Lung (tissue), 12 donors: ENCODE measurements around the gene CHMP6. TPM values are rescaled to one million over a fixed set of nuclear protein-coding genes. Genes with fewer than 3 reads are reported as not detected.

ENCODE experiments used
- ATAC-seq: fragments of 200-7000 bp; cut with Tn5 transposase; one replicate; pipeline ENCODE4 v1.9.1; 2020; ENCODE audit warnings: moderate number of reproducible peaks; ENCODE audit not compliant: insufficient read depth, low FRiP score
- DNase-seq, 3 donors: peaks; one replicate each; pipeline ENCODE4 v3.0.0-alpha.2; 2013 to 2017
- H3K27ac ChIP-seq, 2 donors: one replicate each; pipeline ENCODE4 v1.5.1; 2013; ENCODE audit warnings: mild to moderate bottlenecking in 2 of 2, moderate library complexity in 2 of 2, control low read depth in 1 of 2, inconsistent platforms in 1 of 2, low read depth in 1 of 2, low read length in 1 of 2
- H3K27me3 ChIP-seq, 3 donors: one replicate each; pipeline ENCODE4 v1.5.1; 2013; ENCODE audit warnings: low read length in 2 of 3; ENCODE audit not compliant: control insufficient read depth in 3 of 3, insufficient read depth in 3 of 3
- H3K36me3 ChIP-seq, 4 donors: one replicate each; pipeline ENCODE4 v1.5.1; 2013; ENCODE audit warnings: low read length in 4 of 4, mild to moderate bottlenecking in 1 of 4, moderate library complexity in 1 of 4; ENCODE audit not compliant: control insufficient read depth in 4 of 4, insufficient read depth in 4 of 4
- H3K4me1 ChIP-seq, 5 donors: one replicate each; pipeline ENCODE4 v1.5.1; 2013; ENCODE audit warnings: low read length in 5 of 5, mild to moderate bottlenecking in 2 of 5, moderate library complexity in 1 of 5; ENCODE audit not compliant: control insufficient read depth in 5 of 5, insufficient read depth in 5 of 5
- H3K4me3 ChIP-seq: one replicate; pipeline ENCODE4 v1.5.1; 2013; ENCODE audit warnings: mild to moderate bottlenecking, control low read depth, moderate library complexity
- H3K9ac ChIP-seq, 2 donors: one replicate each; pipeline ENCODE4 v1.5.1; 2013; ENCODE audit warnings: low read length in 2 of 2, control low read depth in 1 of 2; ENCODE audit not compliant: insufficient read depth in 1 of 2
- H3K9me3 ChIP-seq, 4 donors: one replicate each; pipeline ENCODE4 v1.5.1; 2013; ENCODE audit warnings: low read length in 3 of 4, mild to moderate bottlenecking in 1 of 4, moderate library complexity in 1 of 4; ENCODE audit not compliant: control insufficient read depth in 4 of 4, insufficient read depth in 3 of 4
- WGBS, 2 donors: extraction: QIAGEN DNeasy Blood & Tissue Kit; methylation state at CpG; one replicate each; pipeline ENCODE4 v1.1.7; 2013; 5-methylcytosine and 5-hydroxymethylcytosine counted together
- polyA plus RNA-seq, 2 donors: library from polyadenylated mRNA; stranded (reverse); fragments of 200-250 nt; gene quantifications; one replicate each; pipeline ENCODE4 v1.2.1, GENCODE V29; 2013
- total RNA-seq, 2 donors: library from RNA; depleted of rRNA in 1 of 2; stranded (reverse); fragments of >200 nt in 1 of 2; gene quantifications; one replicate each; pipeline ENCODE4 v1.2.1, GENCODE V29; 2014 to 2021
- TF ChIP-seq, protein P1 (sequence below): IDR thresholded peaks from 2 replicates; pipeline ENCODE4 v1.5.1; 2012; ENCODE audit warnings: mild to moderate bottlenecking; ENCODE audit errors: control extremely low read depth, extremely low read depth
- donor health status: control.
- donor health status: control.
- donor health status: Bipolar disorder and iron deficiency.
- donor health status: healthy.
- donor health status: DM: yes; HTN: yes; CAD: no.

Gene CHMP6
- total and polyA plus RNA-seq, 4 donors: 18.2 to 36.3 (median 32.2) TPM

DNA sequence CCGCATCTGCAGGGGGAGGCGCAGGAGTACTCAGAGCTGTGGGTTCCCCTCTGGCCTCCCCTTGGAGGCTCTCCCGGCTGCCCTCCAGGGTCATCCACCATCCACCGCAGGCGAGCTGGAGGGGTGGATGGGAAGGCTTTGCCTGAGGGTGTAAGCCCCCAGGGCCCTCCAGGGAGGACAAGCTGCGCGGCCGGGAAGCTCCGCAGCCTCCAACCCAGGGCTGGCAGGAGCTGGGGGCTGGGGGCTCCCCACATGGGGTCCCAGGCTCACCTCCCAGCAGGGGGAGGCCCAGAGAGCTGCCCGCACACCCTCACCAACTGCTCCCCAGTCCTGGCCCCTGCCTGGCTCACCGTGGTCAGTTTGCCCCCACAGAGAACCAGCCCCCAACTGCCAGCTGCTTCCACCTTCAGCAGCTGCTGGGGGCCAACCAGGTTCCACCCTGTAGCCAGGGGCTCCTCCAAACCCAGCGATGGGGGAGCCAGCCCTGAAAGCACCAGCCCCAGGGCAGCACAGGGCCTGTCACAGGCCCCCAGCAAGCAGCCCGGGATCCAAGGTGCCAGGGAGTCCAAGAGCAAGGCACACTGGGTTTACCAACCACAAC, 19.8 kb upstream of the CHMP6 start:
- Histone ChIP-seq H3K9ac (no peak overlapping the region), H3K9me3 (peaks cover 0 to 2% (median 0%) of the 10 kb centered on the region in 4 donors), H3K36me3 (no peaks in the 10 kb centered on the region), H3K27ac (no peak overlapping the region), H3K4me1 (peaks cover 5 to 27% (median 18%) of the 10 kb centered on the region in 5 donors), H3K4me3 (no peak overlapping the region), H3K27me3 (no peaks in the 10 kb centered on the region)
- WGBS, 2 donors: 80 to 86% methylated on average over 13 of the region's 13 CpGs
- TF ChIP-seq, protein P1, sequence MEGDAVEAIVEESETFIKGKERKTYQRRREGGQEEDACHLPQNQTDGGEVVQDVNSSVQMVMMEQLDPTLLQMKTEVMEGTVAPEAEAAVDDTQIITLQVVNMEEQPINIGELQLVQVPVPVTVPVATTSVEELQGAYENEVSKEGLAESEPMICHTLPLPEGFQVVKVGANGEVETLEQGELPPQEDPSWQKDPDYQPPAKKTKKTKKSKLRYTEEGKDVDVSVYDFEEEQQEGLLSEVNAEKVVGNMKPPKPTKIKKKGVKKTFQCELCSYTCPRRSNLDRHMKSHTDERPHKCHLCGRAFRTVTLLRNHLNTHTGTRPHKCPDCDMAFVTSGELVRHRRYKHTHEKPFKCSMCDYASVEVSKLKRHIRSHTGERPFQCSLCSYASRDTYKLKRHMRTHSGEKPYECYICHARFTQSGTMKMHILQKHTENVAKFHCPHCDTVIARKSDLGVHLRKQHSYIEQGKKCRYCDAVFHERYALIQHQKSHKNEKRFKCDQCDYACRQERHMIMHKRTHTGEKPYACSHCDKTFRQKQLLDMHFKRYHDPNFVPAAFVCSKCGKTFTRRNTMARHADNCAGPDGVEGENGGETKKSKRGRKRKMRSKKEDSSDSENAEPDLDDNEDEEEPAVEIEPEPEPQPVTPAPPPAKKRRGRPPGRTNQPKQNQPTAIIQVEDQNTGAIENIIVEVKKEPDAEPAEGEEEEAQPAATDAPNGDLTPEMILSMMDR: no peak
- DNase-seq (no peak), ATAC-seq (no peak)

- H3K9ac ChIP-seq: no peak overlapping the region
- peaks cover 0 to 5% (median 0%) of the 10 kb centered on the region in 5 donors for H3K4me1 ChIP-seq
- H3K9me3 ChIP-seq: no peaks in the 10 kb centered on the region
- H3K4me3 ChIP-seq: no peak overlapping the region
- peaks cover 0 to 5% (median 0%) of the 10 kb centered on the region in 3 donors for H3K27me3 ChIP-seq
- H3K36me3 ChIP-seq: no peaks in the 10 kb centered on the region
- 82 to 93% methylated on average over 3 of the region's 3 CpGs for WGBS, 2 donors
- no peak overlapping the region for H3K27ac ChIP-seq
- TF ChIP-seq, protein P1: no peak
- ATAC-seq (no peak), DNase-seq (no peak)
These were observed 14.9 kb upstream of the CHMP6 start for GRCh38 chr17:80976701-80977100.

DNA sequence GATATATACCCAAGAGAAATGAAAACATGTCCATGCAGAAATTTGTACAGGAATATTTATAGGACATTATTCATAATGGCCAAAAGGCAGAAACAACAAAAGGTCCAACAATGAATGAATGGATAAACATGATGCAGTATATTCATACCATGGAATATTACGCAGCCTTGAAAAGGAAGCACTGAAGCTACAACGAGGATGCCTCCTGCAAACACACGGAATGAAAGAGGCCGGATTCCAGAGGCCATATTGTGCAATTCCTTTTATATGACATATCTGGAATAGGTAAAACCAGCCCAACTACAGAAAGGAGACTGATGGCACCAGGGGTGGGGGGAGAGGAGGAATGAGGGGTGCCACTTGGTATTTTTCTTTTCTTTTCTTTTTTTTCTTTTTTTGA, 14.5 kb upstream of the CHMP6 start:
- DNase-seq (no peak), ATAC-seq (no peak)
- H3K4me3 ChIP-seq: no peak overlapping the region
- TF ChIP-seq, protein P1: no peak
- H3K4me1 ChIP-seq: peaks cover 0 to 5% (median 0%) of the 10 kb centered on the region in 5 donors
- no peak overlapping the region for H3K9ac ChIP-seq
- H3K9me3 ChIP-seq: no peaks in the 10 kb centered on the region
- 88 to 93% methylated on average over 4 of the region's 4 CpGs for WGBS, 2 donors
- H3K27ac ChIP-seq: no peak overlapping the region
- no peaks in the 10 kb centered on the region for H3K36me3 ChIP-seq
- H3K27me3 ChIP-seq: peaks cover 0 to 5% (median 2%) of the 10 kb centered on the region in 3 donors
